Upper lobe of left lung (tissue), 6 donors: ENCODE results near the gene S100Z. TPM values are rescaled to one million over a fixed set of nuclear protein-coding genes. Genes with fewer than 3 reads are reported as not detected.

ENCODE experiments used
- ATAC-seq, 2 donors: fragments of 200-7000 bp; cut with Tn5 transposase; one replicate each; pipeline ENCODE4 v1.9.1; 2022; ENCODE audit warnings: mild to moderate bottlenecking in 2 of 2, moderate library complexity in 2 of 2; ENCODE audit not compliant: low FRiP score in 2 of 2
- DNase-seq, 2 donors: peaks; one replicate each; pipeline ENCODE4 v3.0.0-alpha.2; 2019 to 2020
- H3K27ac ChIP-seq, 4 donors: fragments of 200-600 bp; sonication (generic); one replicate each; pipeline ENCODE4 v1.5.1; 2016 to 2019
- H3K27me3 ChIP-seq, 4 donors: fragments of 200-600 bp; sonication (generic); one replicate each; pipeline ENCODE4 v1.5.1; 2017 to 2019
- H3K36me3 ChIP-seq, 4 donors: fragments of 200-600 bp; sonication (generic); one replicate each; pipeline ENCODE4 v1.5.1; 2016 to 2019
- H3K4me1 ChIP-seq, 4 donors: fragments of 200-600 bp; sonication (generic); one replicate each; pipeline ENCODE4 v1.5.1; 2018 to 2019
- H3K4me3 ChIP-seq, 4 donors: fragments of 200-600 bp; sonication (generic); one replicate each; pipeline ENCODE4 v1.5.1; 2017 to 2019; ENCODE audit warnings: mild to moderate bottlenecking in 2 of 4, moderate library complexity in 1 of 4
- H3K9me3 ChIP-seq, 4 donors: fragments of 200-600 bp; sonication (generic); one replicate each; pipeline ENCODE4 v1.5.1; 2018 to 2019
- EP300 ChIP-seq, 4 donors: sonication (generic); formaldehyde crosslinking; IDR thresholded peaks; one replicate each; pipeline ENCODE4 v1.5.1; 2017; ENCODE audit warnings: antibody characterized with exemption in 4 of 4, control low read depth in 2 of 4
- POLR2A ChIP-seq, 4 donors: fragments of 450-650 bp; IDR thresholded peaks; one replicate each; pipeline ENCODE4 v1.5.1; 2016 to 2017; ENCODE audit warnings: antibody characterized with exemption in 4 of 4, mild to moderate bottlenecking in 2 of 4
- POLR2AphosphoS5 ChIP-seq, 2 donors: sonication (generic); formaldehyde crosslinking; IDR thresholded peaks; one replicate each; pipeline ENCODE4 v1.5.1; 2017; ENCODE audit warnings: antibody characterized with exemption in 2 of 2
- WGBS, 2 donors: methylation state at CpG; one replicate each; pipeline ENCODE4 v1.1.5; 2017 to 2018; 5-methylcytosine and 5-hydroxymethylcytosine counted together
- small RNA-seq, 4 donors: library from RNA; depleted of rRNA; stranded (forward); fragments of <200 nt; gene quantifications; one replicate each; pipeline ENCODE3, GENCODE V24; 2016
- total RNA-seq, 6 donors: library from RNA; depleted of rRNA in 4 of 6; stranded (reverse); fragments of >200 nt in 4 of 6; gene quantifications; one replicate each; pipeline versions ENCODE4 v1.1.0 to v1.2.1, GENCODE V29; 2016 to 2021
- TF ChIP-seq, protein P1 (sequence below), 6 experiments: fragments of 450-650 bp in 4 of 6; fragments of 200-600 bp in 2 of 6; sonication (generic) in 2 of 6; IDR thresholded peaks; one replicate each; pipeline ENCODE4 v1.5.1; 2016 to 2019; ENCODE audit warnings: antibody characterized with exemption in 6 of 6
- donor health status: DM: no; HTN: no; CAD: no; lungs with moderate emphysema.
- donor health status: DM: no; HTN: yes; CAD: no; lungs with severe emphysema.

The S100Z gene
- total RNA-seq, 6 donors from 2014 or later = 0.37 to 2.1 (median 0.82) TPM; not detected in 2

DNA sequence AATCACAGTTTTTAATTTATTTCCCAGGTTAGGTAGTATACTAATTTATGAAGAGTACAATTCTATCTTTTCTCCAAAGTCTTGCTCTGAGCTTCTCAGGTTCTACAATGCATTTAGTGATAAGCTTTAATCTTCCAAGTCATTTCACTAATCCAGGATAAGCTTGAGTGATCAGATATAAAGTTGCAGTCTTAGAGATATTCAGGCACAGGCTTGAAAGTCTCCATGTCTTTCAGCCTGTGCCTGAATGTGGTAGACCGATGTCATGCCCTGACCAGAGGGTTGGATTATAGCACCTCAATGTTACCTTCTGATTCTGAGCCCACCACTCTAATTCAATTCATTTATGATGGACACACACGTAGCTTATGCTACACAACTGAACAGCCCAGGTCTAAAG, 106.2 kb downstream of the S100Z start:
- ATAC-seq = no peak

DNA sequence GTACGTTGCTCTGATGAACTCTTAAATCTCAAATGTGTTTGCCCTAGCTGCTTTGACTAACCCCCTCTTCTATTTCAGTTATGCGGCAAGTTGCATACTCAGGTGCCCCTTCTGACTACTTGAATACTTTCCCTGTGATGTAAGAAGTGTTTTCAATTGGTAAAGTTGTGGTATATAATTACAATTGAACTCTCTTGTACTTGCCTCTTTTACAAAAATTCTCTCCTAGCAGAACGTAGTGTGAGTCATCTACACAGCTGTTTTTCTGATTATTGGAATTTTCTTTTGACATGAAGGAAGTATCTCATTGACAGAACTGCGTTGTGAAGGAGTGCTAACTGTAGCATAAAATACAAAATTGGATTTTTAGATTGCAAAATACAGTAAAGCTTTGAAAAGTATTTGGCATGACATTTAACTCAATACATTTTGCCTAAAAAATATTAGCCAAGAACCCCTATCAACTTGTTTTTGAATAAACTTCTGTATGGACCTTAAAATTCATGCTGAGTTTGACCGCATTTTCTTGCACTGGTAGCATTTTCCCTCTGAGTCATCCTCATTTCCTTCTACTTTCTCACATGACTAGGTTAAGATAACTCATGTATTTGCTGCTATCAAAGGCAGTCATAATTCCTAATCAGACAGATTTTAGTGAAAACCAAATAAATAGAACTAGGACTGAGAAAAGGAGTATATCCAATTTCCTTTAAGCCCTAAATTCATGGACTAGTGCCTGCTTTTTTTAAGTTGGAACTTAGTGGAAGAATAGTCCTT, 109.4 kb downstream of the S100Z start:
- Histone ChIP-seq H3K36me3 (no peaks in the 10 kb centered on the region), H3K4me1 (peaks cover 1 to 13% (median 4%) of the 10 kb centered on the region in 4 donors), H3K27ac (peak overlapping the region in 1 of 4 donors; percentile 42), H3K9me3 (no peaks in the 10 kb centered on the region), H3K4me3 (no peak overlapping the region), H3K27me3 (peaks cover 0 to 4% (median under 1%) of the 10 kb centered on the region in 4 donors)
- WGBS, 2 donors = 44 to 56% methylated on average over 5 of the region's 5 CpGs
- ATAC-seq = peak; percentile 71 to 73
- DNase-seq = no peak
- TF ChIP-seq, protein P1, sequence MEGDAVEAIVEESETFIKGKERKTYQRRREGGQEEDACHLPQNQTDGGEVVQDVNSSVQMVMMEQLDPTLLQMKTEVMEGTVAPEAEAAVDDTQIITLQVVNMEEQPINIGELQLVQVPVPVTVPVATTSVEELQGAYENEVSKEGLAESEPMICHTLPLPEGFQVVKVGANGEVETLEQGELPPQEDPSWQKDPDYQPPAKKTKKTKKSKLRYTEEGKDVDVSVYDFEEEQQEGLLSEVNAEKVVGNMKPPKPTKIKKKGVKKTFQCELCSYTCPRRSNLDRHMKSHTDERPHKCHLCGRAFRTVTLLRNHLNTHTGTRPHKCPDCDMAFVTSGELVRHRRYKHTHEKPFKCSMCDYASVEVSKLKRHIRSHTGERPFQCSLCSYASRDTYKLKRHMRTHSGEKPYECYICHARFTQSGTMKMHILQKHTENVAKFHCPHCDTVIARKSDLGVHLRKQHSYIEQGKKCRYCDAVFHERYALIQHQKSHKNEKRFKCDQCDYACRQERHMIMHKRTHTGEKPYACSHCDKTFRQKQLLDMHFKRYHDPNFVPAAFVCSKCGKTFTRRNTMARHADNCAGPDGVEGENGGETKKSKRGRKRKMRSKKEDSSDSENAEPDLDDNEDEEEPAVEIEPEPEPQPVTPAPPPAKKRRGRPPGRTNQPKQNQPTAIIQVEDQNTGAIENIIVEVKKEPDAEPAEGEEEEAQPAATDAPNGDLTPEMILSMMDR (IDR thresholded peaks at IDR 0.05) = no peak
- TF ChIP-seq POLR2AphosphoS5 (IDR thresholded peaks at IDR 0.05) = no peak

More for the DNA sequence above, 106.2 kb downstream of the S100Z start:
- DNase-seq = no peak
- Histone ChIP-seq H3K27ac (no peak overlapping the region), H3K4me1 (peaks cover 10 to 24% (median 14%) of the 10 kb centered on the region in 4 donors), H3K9me3 (no peaks in the 10 kb centered on the region), H3K36me3 (no peaks in the 10 kb centered on the region), H3K4me3 (no peak overlapping the region), H3K27me3 (peaks cover 0 to 17% (median 9%) of the 10 kb centered on the region in 4 donors)
- TF ChIP-seq POLR2AphosphoS5 (IDR thresholded peaks at IDR 0.05) = no peak
- no peak for TF ChIP-seq POLR2A (IDR thresholded peaks at IDR 0.05)
- no peak for TF ChIP-seq EP300 (IDR thresholded peaks at IDR 0.05)
- TF ChIP-seq, protein P1 (IDR thresholded peaks at IDR 0.05) = no peak
- WGBS, 2 donors = 83 to 90% methylated on average over 2 of the region's 2 CpGs

DNA sequence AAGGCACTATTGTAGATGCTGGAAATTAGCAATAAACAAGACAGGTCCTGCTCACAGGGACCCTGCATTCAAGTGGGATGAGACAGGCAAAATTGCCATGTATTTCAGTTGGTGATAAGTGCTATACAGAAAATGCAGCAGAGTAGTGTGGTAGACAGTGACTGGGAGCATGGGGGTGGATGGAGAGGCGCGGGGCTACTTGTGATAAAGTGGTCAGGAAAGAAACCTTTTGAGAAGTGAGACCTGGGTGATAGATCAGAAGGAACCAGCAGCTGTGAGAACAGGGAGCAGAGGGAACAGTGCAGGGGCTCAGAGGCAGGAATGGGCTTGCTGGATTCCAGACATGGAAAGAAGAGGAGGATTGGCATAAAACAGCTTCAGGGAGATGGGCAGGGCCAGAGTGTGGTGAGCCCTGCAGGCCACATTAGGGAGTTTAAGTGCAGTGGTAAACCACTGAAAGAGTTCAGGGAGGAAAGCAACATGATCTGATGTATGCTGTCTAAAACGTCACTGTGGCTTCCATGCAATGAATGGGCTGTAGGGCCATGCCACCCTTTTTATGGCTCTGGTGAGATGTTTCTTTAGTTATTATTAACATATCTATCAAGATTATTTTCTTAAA, 110.3 kb downstream of the S100Z start:
- Histone ChIP-seq H3K27ac (no peak overlapping the region), H3K4me3 (no peak overlapping the region), H3K4me1 (peaks cover 0 to 11% (median 1%) of the 10 kb centered on the region in 4 donors)

DNA sequence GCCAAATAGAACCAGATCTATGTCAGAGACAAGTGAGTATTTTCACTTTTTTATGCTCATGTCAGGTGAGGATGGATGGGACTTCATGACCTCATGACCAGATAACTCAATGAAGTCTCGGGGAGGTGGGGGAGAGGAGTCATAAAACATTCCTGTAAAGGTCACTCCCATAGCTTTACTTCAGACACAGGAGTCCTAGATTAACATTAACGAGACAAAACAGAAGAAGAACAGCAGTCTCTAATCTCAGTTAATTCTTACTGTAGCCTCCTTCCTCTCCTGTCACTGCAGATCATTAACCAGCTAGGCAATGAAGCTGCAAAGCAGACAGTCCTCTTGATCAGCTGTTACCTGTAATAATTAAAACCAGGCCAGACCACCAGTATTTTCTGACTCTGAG, 114.2 kb downstream of the S100Z start:
- 71 to 74% methylated on average over 2 of the region's 2 CpGs for WGBS, 2 donors

More for the DNA sequence above, 110.3 kb downstream of the S100Z start:
- DNase-seq (no peak), ATAC-seq (no peak)
- TF ChIP-seq, protein P1 (IDR thresholded peaks at IDR 0.05) = no peak
- TF ChIP-seq EP300 (IDR thresholded peaks at IDR 0.05) = no peak
- TF ChIP-seq POLR2A (IDR thresholded peaks at IDR 0.05) = no peak
- TF ChIP-seq POLR2AphosphoS5 (IDR thresholded peaks at IDR 0.05) = no peak
- Histone ChIP-seq H3K36me3 (no peaks in the 10 kb centered on the region), H3K27me3 (no peaks in the 10 kb centered on the region), H3K9me3 (no peaks in the 10 kb centered on the region)
- WGBS, 2 donors = 66 to 70% methylated on average over 3 of the region's 3 CpGs

More for the DNA sequence above, 114.2 kb downstream of the S100Z start:
- ATAC-seq = no peak
- TF ChIP-seq EP300 (IDR thresholded peaks at IDR 0.05) (no peak), POLR2AphosphoS5 (IDR thresholded peaks at IDR 0.05) (no peak), POLR2A (IDR thresholded peaks at IDR 0.05) (no peak)
- TF ChIP-seq, protein P1 (IDR thresholded peaks at IDR 0.05) = no peak
- peaks cover 0 to 11% (median 1%) of the 10 kb centered on the region in 4 donors for H3K4me1 ChIP-seq
- no peak overlapping the region for H3K27ac ChIP-seq
- no peak overlapping the region for H3K4me3 ChIP-seq
- H3K27me3 ChIP-seq = no peaks in the 10 kb centered on the region
- no peak for DNase-seq
- H3K9me3 ChIP-seq = no peaks in the 10 kb centered on the region
- no peaks in the 10 kb centered on the region for H3K36me3 ChIP-seq

Small RNA genes lying within 50 kb of the gene (small RNA-seq; reads per million reads assigned to genes)
- gene RN7SL208P (0 reads per million in 4 donors), gene RNU6ATAC36P (0 reads per million in 4 donors)

Other genes with a start within 250 kb of the S100Z start
- under 1 TPM in 3 of 6 donors, not detected in 3; 0.34 to 0.46 (median 0.43) TPM for gene F2RL2, start 226.6 kb upstream of the S100Z start, total RNA-seq
- gene F2R, start 133.9 kb upstream of the S100Z start, total RNA-seq = 10 to 100 TPM; 11.5 to 34.2 (median 20.1) TPM
- 1 to 10 TPM; 2.1 to 9.7 (median 8.1) TPM for gene F2RL1, start 31.0 kb upstream of the S100Z start, total RNA-seq
- gene CRHBP, start 103.0 kb downstream of the S100Z start, total RNA-seq = under 1 TPM in 3 of 6 donors, not detected in 3; 0.30 to 0.81 (median 0.63) TPM
- gene AGGF1, start 180.4 kb downstream of the S100Z start, total RNA-seq = 10 to 100 TPM; 20.4 to 51.3 (median 26.3) TPM
- gene ZBED3, start 237.3 kb downstream of the S100Z start, total RNA-seq = 10 to 100 TPM in 4 of 6 donors, 1 to 10 TPM in 2; 8.1 to 32.1 (median 17.0) TPM